ENCODE data around the gene VPS9D1. TPM values are rescaled to one million over a fixed set of nuclear protein-coding genes. Genes with fewer than 3 reads are reported as not detected.

The VPS9D1 gene
- total RNA-seq, 1 experiment from 2014 or later, result 4.2 TPM

DNA sequence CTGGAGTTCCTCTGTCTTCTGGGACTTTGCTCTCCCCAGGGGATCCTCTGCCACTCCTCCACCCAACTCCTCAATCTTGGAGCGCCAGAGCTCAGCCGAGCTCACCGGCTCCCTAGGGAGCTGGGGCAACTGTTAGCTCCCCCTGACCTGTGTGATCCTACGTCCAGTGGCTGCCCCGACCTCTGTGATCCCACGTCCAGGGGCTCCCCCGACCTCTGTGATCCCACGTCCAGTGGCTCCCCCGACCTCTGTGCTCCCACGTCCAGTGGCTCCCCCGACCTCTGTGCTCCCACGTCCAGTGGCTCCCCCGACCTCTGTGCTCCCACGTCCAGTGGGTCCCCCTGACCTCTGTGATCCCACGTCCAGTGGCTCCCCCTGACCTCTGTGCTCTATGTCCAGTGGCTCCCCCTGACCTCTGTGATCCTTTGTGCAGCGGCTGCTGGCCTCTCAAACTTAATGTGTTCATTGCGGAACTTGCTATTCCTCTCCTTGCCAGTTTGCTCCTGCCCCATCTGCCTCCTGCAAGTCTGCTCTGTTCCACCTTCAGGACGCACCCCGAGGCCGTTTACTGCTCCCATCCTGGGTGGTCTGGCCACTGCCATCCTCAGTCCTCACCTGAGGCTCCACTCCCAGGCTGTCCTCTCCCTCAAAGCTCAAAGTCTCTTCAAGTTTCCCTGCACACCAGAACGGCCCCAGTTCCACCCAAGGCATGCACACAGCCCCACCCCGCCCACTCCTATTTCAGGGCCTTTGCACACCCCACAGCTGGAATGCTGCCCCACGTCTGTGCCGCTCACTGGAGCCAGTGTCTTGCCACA is 2.8 kb downstream of the VPS9D1 start (continued):
- TF ChIP-seq, protein P1, sequence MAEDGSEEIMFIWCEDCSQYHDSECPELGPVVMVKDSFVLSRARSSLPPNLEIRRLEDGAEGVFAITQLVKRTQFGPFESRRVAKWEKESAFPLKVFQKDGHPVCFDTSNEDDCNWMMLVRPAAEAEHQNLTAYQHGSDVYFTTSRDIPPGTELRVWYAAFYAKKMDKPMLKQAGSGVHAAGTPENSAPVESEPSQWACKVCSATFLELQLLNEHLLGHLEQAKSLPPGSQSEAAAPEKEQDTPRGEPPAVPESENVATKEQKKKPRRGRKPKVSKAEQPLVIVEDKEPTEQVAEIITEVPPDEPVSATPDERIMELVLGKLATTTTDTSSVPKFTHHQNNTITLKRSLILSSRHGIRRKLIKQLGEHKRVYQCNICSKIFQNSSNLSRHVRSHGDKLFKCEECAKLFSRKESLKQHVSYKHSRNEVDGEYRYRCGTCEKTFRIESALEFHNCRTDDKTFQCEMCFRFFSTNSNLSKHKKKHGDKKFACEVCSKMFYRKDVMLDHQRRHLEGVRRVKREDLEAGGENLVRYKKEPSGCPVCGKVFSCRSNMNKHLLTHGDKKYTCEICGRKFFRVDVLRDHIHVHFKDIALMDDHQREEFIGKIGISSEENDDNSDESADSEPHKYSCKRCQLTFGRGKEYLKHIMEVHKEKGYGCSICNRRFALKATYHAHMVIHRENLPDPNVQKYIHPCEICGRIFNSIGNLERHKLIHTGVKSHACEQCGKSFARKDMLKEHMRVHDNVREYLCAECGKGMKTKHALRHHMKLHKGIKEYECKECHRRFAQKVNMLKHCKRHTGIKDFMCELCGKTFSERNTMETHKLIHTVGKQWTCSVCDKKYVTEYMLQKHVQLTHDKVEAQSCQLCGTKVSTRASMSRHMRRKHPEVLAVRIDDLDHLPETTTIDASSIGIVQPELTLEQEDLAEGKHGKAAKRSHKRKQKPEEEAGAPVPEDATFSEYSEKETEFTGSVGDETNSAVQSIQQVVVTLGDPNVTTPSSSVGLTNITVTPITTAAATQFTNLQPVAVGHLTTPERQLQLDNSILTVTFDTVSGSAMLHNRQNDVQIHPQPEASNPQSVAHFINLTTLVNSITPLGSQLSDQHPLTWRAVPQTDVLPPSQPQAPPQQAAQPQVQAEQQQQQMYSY (CRISPR knock-in tag; IDR thresholded peaks at IDR 0.05), result no peak
- TF ChIP-seq, protein P2, sequence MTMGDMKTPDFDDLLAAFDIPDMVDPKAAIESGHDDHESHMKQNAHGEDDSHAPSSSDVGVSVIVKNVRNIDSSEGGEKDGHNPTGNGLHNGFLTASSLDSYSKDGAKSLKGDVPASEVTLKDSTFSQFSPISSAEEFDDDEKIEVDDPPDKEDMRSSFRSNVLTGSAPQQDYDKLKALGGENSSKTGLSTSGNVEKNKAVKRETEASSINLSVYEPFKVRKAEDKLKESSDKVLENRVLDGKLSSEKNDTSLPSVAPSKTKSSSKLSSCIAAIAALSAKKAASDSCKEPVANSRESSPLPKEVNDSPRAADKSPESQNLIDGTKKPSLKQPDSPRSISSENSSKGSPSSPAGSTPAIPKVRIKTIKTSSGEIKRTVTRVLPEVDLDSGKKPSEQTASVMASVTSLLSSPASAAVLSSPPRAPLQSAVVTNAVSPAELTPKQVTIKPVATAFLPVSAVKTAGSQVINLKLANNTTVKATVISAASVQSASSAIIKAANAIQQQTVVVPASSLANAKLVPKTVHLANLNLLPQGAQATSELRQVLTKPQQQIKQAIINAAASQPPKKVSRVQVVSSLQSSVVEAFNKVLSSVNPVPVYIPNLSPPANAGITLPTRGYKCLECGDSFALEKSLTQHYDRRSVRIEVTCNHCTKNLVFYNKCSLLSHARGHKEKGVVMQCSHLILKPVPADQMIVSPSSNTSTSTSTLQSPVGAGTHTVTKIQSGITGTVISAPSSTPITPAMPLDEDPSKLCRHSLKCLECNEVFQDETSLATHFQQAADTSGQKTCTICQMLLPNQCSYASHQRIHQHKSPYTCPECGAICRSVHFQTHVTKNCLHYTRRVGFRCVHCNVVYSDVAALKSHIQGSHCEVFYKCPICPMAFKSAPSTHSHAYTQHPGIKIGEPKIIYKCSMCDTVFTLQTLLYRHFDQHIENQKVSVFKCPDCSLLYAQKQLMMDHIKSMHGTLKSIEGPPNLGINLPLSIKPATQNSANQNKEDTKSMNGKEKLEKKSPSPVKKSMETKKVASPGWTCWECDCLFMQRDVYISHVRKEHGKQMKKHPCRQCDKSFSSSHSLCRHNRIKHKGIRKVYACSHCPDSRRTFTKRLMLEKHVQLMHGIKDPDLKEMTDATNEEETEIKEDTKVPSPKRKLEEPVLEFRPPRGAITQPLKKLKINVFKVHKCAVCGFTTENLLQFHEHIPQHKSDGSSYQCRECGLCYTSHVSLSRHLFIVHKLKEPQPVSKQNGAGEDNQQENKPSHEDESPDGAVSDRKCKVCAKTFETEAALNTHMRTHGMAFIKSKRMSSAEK (CRISPR knock-in tag; IDR thresholded peaks at IDR 0.05; ENCODE audit: borderline replicate concordance), result no peak
- no peak for TF ChIP-seq TP53 (CRISPR knock-in tag; IDR thresholded peaks at IDR 0.05)
- TF ChIP-seq, protein P3, sequence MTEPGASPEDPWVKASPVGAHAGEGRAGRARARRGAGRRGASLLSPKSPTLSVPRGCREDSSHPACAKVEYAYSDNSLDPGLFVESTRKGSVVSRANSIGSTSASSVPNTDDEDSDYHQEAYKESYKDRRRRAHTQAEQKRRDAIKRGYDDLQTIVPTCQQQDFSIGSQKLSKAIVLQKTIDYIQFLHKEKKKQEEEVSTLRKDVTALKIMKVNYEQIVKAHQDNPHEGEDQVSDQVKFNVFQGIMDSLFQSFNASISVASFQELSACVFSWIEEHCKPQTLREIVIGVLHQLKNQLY (CRISPR knock-in tag; IDR thresholded peaks at IDR 0.05), result no peak
- TF ChIP-seq, protein P4, sequence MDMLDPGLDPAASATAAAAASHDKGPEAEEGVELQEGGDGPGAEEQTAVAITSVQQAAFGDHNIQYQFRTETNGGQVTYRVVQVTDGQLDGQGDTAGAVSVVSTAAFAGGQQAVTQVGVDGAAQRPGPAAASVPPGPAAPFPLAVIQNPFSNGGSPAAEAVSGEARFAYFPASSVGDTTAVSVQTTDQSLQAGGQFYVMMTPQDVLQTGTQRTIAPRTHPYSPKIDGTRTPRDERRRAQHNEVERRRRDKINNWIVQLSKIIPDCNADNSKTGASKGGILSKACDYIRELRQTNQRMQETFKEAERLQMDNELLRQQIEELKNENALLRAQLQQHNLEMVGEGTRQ (CRISPR knock-in tag; IDR thresholded peaks at IDR 0.05), result no peak

DNA sequence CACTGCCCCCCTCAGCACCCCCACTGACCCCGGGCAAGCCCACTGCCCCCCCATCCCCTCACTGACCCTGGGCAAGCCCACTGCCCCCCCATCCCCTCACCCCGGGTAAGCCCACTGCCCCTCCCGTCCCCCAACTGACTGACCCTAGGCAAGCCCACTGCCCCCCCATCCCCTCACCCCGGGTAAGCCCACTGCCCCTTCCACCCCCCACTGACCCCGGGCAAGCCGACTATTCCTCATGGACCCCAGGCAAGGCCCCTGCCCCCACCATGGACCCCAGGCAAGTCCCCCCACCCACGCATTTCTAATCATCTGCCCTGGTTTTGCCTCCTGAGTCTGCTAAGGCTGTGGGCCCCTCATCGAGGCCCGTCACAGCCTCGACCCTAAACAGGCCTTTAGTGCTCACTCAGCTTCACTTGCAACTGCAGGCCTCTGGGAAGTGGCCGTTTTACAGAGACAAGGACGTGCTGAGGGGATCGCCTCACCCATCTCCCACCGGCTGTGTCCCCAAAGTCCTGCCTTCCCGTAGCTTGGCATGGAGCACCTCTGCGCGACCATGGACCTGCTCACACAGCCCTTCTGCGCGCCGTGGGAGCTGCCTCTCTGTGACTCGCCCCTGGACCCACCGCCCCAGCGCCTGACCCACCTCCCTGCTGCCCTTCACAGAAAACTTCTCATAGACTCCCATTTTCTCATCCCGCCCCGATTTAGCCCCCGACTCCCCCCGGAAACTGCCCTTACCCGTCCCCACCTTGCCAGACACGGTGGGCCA is 3.6 kb downstream of the VPS9D1 start:
- peaks cover 24% of the 10 kb centered on the region for H3K36me3 Mint-ChIP-seq
- POLR2A ChIA-PET, result interaction anchor here (1.1 kb wide), 1 partner anchor 11 kb away, joined by 3 read pairs; no protein-coding TSS in a partner anchor
- DNase-seq (ENCODE audit: low spot score), result no peak
- no peaks in the 10 kb centered on the region for H3K9me3 Mint-ChIP-seq
- no peak for ATAC-seq
- H3K27ac Mint-ChIP-seq, result no peak overlapping the region
- H3K4me3 Mint-ChIP-seq, result no peak overlapping the region
- CTCF ChIA-PET, result interaction anchor here (1.4 kb wide), 1 partner anchor 11 kb away, joined by 6 read pairs; no protein-coding TSS in a partner anchor
- H3K27me3 Mint-ChIP-seq (ENCODE audit: low read depth), result peaks cover 53% of the 10 kb centered on the region
- H3K4me1 Mint-ChIP-seq, result peaks cover 8% of the 10 kb centered on the region
- TF ChIP-seq ZBTB21 (CRISPR knock-in tag; IDR thresholded peaks at IDR 0.05; ENCODE audit: borderline replicate concordance), result no peak
- no peak for TF ChIP-seq ESRRA (CRISPR knock-in tag; IDR thresholded peaks at IDR 0.05; ENCODE audit: borderline replicate concordance)
- TF ChIP-seq, protein P5, sequence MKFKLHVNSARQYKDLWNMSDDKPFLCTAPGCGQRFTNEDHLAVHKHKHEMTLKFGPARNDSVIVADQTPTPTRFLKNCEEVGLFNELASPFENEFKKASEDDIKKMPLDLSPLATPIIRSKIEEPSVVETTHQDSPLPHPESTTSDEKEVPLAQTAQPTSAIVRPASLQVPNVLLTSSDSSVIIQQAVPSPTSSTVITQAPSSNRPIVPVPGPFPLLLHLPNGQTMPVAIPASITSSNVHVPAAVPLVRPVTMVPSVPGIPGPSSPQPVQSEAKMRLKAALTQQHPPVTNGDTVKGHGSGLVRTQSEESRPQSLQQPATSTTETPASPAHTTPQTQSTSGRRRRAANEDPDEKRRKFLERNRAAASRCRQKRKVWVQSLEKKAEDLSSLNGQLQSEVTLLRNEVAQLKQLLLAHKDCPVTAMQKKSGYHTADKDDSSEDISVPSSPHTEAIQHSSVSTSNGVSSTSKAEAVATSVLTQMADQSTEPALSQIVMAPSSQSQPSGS (CRISPR knock-in tag; IDR thresholded peaks at IDR 0.05; ENCODE audit: borderline replicate concordance, low read depth), result no peak
- TF ChIP-seq RELA (CRISPR knock-in tag; IDR thresholded peaks at IDR 0.05; ENCODE audit: borderline replicate concordance), result no peak
- TF ChIP-seq CBFB (CRISPR knock-in tag; IDR thresholded peaks at IDR 0.05; ENCODE audit: low read depth), result no peak
- no peak for TF ChIP-seq NR1H2 (CRISPR knock-in tag; IDR thresholded peaks at IDR 0.05)
- no peak for TF ChIP-seq FOXK1 (CRISPR knock-in tag; IDR thresholded peaks at IDR 0.05)
- no peak for TF ChIP-seq ZNF396 (CRISPR knock-in tag; IDR thresholded peaks at IDR 0.05; ENCODE audit: borderline replicate concordance)
- TF ChIP-seq, protein P6, sequence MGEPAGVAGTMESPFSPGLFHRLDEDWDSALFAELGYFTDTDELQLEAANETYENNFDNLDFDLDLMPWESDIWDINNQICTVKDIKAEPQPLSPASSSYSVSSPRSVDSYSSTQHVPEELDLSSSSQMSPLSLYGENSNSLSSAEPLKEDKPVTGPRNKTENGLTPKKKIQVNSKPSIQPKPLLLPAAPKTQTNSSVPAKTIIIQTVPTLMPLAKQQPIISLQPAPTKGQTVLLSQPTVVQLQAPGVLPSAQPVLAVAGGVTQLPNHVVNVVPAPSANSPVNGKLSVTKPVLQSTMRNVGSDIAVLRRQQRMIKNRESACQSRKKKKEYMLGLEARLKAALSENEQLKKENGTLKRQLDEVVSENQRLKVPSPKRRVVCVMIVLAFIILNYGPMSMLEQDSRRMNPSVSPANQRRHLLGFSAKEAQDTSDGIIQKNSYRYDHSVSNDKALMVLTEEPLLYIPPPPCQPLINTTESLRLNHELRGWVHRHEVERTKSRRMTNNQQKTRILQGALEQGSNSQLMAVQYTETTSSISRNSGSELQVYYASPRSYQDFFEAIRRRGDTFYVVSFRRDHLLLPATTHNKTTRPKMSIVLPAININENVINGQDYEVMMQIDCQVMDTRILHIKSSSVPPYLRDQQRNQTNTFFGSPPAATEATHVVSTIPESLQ (CRISPR knock-in tag; IDR thresholded peaks at IDR 0.05), result no peak
- no peak for TF ChIP-seq FOXP1 (CRISPR knock-in tag; IDR thresholded peaks at IDR 0.05; ENCODE audit: borderline replicate concordance)
- no peak for TF ChIP-seq NR2C2 (CRISPR knock-in tag; IDR thresholded peaks at IDR 0.05)
- no peak for TF ChIP-seq ELF4 (CRISPR knock-in tag; IDR thresholded peaks at IDR 0.05; ENCODE audit: low read depth)
- TF ChIP-seq, protein P7, sequence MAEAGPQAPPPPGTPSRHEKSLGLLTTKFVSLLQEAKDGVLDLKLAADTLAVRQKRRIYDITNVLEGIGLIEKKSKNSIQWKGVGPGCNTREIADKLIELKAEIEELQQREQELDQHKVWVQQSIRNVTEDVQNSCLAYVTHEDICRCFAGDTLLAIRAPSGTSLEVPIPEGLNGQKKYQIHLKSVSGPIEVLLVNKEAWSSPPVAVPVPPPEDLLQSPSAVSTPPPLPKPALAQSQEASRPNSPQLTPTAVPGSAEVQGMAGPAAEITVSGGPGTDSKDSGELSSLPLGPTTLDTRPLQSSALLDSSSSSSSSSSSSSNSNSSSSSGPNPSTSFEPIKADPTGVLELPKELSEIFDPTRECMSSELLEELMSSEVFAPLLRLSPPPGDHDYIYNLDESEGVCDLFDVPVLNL (CRISPR knock-in tag; IDR thresholded peaks at IDR 0.05; ENCODE audit: borderline replicate concordance, low read depth), result no peak
- no peak for TF ChIP-seq GTF2I (CRISPR knock-in tag; conservative IDR thresholded peaks at IDR 0.05)

Measured in WTC11 (cell line).